Measurements from ENCODE around the gene UBE2J1.

GRCh38 chr6:89289710-89290109 is 62.8 kb downstream of the UBE2J1 start:
- TF ChIP-seq CTCF (IDR thresholded peaks at IDR 0.05; ENCODE audit: low read length) (no peak), EZH2 (IDR thresholded peaks at IDR 0.05; ENCODE audit: borderline replicate concordance, low read length) (no peak)
